ENCODE measurements around the gene ZSWIM1. TPM values are rescaled to one million over a fixed set of nuclear protein-coding genes. Genes with fewer than 3 reads are reported as not detected.

The ZSWIM1 gene
- total and polyA plus RNA-seq, 2 of the 13 experiments (the other 11 are each of a cell fraction or from before 2014, with no cell fraction given), result 9.5 to 11.7 TPM

DNA sequence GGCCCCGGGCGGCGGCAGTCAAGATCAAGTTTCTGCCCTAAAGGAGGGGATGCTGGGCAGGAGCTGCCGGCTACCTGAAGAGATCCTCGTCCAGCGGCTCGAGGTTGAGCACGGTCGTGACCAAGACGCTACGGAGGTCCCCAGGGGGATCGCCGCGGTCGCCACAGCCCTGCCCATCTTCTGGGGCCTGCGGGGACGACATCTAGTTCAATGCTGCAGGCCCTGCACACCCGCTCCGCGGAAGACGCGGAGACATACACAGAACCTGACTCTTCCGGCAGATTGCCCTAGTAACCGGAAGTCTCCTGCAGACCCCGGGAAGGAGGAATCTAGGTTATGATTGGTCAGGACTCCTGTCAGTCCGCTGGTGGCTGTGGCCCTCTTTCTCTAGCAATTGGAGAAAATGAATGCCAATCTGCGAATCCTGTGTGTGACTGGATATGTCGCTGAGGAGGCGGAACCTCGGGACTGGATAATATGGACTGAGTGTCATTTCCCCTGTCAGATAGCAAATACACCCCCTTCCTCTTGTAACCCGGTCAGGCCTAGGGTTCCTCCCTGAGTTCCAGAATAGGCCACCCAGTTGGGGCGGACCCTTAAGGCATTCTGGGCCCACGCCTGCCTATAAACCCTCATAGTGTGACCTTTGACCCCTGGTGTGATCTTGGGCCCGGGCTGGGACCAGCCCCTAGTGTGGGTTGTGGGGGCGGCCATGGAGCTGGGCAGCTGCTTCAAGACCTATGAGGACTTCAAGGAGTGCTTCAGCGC is 23.7 kb upstream of the ZSWIM1 start, which contains the start of the genes ACOT8 and ZSWIM3 (continued):
- peak; percentile 47 for TF ChIP-seq FOXO1 (CRISPR knock-in tag; IDR thresholded peaks at IDR 0.05)
- no peak; the same call in 1 of the 2 replicates for TF ChIP-seq ZC3H4 (CRISPR knock-in tag; IDR thresholded peaks at IDR 0.05; ENCODE audit: borderline replicate concordance)
- TF ChIP-seq MAFF (IDR thresholded peaks at IDR 0.05; ENCODE audit: low read depth, low read length), result no peak
- peak; percentile 48; the same call in 1 of the 2 replicates for TF ChIP-seq MIER2 (CRISPR knock-in tag; IDR thresholded peaks at IDR 0.05)
- TF ChIP-seq ZSCAN21 (CRISPR knock-in tag; IDR thresholded peaks at IDR 0.05; ENCODE audit: borderline replicate concordance), result peak; percentile 25; the same call in 1 of the 2 replicates
- TF ChIP-seq ZNF296 (CRISPR knock-in tag; conservative IDR thresholded peaks at IDR 0.05), result peak; percentile 57; the same call in 1 of the 2 replicates
- peak; percentile 79; the same call in 1 of the 2 replicates for TF ChIP-seq MIXL1 (CRISPR knock-in tag; IDR thresholded peaks at IDR 0.05)
- TF ChIP-seq, protein P1, sequence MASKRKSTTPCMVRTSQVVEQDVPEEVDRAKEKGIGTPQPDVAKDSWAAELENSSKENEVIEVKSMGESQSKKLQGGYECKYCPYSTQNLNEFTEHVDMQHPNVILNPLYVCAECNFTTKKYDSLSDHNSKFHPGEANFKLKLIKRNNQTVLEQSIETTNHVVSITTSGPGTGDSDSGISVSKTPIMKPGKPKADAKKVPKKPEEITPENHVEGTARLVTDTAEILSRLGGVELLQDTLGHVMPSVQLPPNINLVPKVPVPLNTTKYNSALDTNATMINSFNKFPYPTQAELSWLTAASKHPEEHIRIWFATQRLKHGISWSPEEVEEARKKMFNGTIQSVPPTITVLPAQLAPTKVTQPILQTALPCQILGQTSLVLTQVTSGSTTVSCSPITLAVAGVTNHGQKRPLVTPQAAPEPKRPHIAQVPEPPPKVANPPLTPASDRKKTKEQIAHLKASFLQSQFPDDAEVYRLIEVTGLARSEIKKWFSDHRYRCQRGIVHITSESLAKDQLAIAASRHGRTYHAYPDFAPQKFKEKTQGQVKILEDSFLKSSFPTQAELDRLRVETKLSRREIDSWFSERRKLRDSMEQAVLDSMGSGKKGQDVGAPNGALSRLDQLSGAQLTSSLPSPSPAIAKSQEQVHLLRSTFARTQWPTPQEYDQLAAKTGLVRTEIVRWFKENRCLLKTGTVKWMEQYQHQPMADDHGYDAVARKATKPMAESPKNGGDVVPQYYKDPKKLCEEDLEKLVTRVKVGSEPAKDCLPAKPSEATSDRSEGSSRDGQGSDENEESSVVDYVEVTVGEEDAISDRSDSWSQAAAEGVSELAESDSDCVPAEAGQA (IDR thresholded peaks at IDR 0.05; ENCODE audit: low read depth), result peak; percentile 81
- TF ChIP-seq, protein P1 (CRISPR knock-in tag; IDR thresholded peaks at IDR 0.05; ENCODE audit: borderline replicate concordance), result no peak; the same call in 1 of the 2 replicates
- TF ChIP-seq, protein P2, sequence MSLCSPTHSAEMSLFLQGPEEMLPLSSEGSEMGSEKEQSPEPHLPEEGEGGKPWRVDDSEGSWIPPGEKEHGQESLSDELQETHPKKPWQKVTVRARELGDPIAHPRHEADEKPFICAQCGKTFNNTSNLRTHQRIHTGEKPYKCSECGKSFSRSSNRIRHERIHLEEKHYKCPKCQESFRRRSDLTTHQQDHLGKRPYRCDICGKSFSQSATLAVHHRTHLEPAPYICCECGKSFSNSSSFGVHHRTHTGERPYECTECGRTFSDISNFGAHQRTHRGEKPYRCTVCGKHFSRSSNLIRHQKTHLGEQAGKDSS (CRISPR knock-in tag; IDR thresholded peaks at IDR 0.05; ENCODE audit: borderline replicate concordance, low read depth), result peak; percentile 14; the same call in 1 of the 2 replicates
- TF ChIP-seq, protein P3, sequence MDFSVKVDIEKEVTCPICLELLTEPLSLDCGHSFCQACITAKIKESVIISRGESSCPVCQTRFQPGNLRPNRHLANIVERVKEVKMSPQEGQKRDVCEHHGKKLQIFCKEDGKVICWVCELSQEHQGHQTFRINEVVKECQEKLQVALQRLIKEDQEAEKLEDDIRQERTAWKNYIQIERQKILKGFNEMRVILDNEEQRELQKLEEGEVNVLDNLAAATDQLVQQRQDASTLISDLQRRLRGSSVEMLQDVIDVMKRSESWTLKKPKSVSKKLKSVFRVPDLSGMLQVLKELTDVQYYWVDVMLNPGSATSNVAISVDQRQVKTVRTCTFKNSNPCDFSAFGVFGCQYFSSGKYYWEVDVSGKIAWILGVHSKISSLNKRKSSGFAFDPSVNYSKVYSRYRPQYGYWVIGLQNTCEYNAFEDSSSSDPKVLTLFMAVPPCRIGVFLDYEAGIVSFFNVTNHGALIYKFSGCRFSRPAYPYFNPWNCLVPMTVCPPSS (IDR thresholded peaks at IDR 0.05), result no peak
- TF ChIP-seq FOXP1 (IDR thresholded peaks at IDR 0.05), result no peak
- TF ChIP-seq FOXP1 (CRISPR knock-in tag; IDR thresholded peaks at IDR 0.05), result peak; percentile 39
- TF ChIP-seq NR2F6 (IDR thresholded peaks at IDR 0.05), result peak; percentile 93
- TF ChIP-seq NR2F6 (CRISPR knock-in tag; IDR thresholded peaks at IDR 0.05), result peak; percentile 83
- TF ChIP-seq, protein P4, sequence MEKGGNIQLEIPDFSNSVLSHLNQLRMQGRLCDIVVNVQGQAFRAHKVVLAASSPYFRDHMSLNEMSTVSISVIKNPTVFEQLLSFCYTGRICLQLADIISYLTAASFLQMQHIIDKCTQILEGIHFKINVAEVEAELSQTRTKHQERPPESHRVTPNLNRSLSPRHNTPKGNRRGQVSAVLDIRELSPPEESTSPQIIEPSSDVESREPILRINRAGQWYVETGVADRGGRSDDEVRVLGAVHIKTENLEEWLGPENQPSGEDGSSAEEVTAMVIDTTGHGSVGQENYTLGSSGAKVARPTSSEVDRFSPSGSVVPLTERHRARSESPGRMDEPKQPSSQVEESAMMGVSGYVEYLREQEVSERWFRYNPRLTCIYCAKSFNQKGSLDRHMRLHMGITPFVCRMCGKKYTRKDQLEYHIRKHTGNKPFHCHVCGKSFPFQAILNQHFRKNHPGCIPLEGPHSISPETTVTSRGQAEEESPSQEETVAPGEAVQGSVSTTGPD (CRISPR knock-in tag; IDR thresholded peaks at IDR 0.05), result 0 out of 2 replicates have a peak, but pooled peaks have one; percentile 22
- no peak for TF ChIP-seq ZNF761 (CRISPR knock-in tag; conservative IDR thresholded peaks at IDR 0.05)
- TF ChIP-seq HOXA5 (CRISPR knock-in tag; IDR thresholded peaks at IDR 0.05), result peak; percentile 87; the same call in 1 of the 2 replicates
- TF ChIP-seq, protein P5, sequence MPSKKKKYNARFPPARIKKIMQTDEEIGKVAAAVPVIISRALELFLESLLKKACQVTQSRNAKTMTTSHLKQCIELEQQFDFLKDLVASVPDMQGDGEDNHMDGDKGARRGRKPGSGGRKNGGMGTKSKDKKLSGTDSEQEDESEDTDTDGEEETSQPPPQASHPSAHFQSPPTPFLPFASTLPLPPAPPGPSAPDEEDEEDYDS (CRISPR knock-in tag; IDR thresholded peaks at IDR 0.05), result peak; percentile 100
- no peak for TF ChIP-seq MBD4 (IDR thresholded peaks at IDR 0.05; ENCODE audit: borderline replicate concordance, low read length)
- TF ChIP-seq ZKSCAN5 (CRISPR knock-in tag; IDR thresholded peaks at IDR 0.05), result no peak
- TF ChIP-seq ZNF788 (CRISPR knock-in tag; IDR thresholded peaks at IDR 0.05; ENCODE audit: borderline replicate concordance), result peak; percentile 88
